ENCODE measurements around the gene TELO2.

The TELO2 gene

DNA sequence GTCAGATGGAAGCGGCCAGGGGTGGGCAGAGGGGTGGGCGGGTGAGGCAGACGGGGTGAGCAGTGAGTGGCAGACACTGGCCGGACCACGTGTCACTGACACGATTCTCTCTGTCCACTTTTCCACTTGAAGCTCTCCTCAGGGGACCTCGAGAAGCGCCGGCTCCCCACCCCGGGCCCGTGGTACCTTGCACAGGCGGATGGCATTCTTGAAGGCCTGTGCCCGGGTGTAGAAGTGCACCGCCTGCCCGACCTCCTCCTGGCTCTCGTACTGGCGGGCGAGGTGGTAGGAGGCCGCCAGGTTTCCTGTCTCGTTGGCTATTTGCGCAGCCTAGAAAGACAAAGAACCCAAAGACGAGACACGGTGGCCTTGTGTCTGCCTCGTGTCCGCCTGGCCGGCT is 31.2 kb downstream of the TELO2 start:
- ATAC-seq, result no peak

DNA sequence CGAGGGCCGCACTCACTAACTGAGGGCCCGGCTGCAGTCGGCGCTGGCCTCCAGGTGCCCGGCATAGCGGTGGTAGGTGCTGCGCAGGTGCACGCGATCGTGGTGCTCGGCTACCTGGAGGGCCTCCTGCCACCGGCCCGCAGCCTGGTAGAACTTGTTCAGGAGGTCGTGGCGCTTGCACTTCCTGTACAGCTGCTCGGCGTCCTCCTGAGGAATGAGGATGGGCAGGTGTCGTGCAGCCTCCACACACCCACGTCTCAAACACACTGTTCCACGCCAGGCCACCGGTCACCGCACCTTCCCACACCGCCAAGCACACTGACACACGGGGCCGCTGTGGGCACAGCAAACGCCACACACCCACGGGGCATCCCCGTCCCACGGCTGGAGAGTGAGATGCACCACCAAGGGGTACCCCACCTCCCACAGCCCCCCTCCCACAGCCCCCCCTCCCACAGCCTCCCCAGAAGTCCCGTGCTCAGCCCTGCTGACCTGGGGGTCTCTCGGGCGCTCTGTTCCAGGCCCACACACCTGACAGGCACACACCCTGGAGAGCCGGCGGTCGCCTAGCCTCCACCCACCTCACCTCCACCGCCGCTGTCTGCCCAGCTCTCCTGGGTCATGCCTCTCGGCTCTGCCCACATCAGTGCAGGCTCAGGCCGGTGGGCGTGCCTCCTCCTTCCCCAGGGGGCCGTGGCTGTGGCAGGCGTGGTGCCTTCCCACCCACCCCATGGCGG is 32.9 kb downstream of the TELO2 start:
- no peak for ATAC-seq
- TF ChIP-seq ESRRG (CRISPR knock-in tag; IDR thresholded peaks at IDR 0.05) (no peak), ZNF8 (CRISPR knock-in tag; IDR thresholded peaks at IDR 0.05) (no peak), CSDC2 (CRISPR knock-in tag; IDR thresholded peaks at IDR 0.05) (no peak), ZFP3 (CRISPR knock-in tag; IDR thresholded peaks at IDR 0.05) (no peak), RARB (CRISPR knock-in tag; IDR thresholded peaks at IDR 0.05) (no peak), PPARA (CRISPR knock-in tag; IDR thresholded peaks at IDR 0.05; ENCODE audit: borderline replicate concordance) (no peak), ZFP30 (CRISPR knock-in tag; IDR thresholded peaks at IDR 0.05) (no peak), TOX (CRISPR knock-in tag; IDR thresholded peaks at IDR 0.05; ENCODE audit: borderline replicate concordance) (no peak), ZNF565 (CRISPR knock-in tag; conservative IDR thresholded peaks at IDR 0.05; ENCODE audit: low read depth) (no peak), SNAI2 (CRISPR knock-in tag; IDR thresholded peaks at IDR 0.05) (no peak), ARNTL (CRISPR knock-in tag; IDR thresholded peaks at IDR 0.05; ENCODE audit: borderline replicate concordance, low read depth) (no peak), ISL1 (CRISPR knock-in tag; IDR thresholded peaks at IDR 0.05) (no peak), ZC3H10 (CRISPR knock-in tag; IDR thresholded peaks at IDR 0.05) (no peak), TCF4 (CRISPR knock-in tag; IDR thresholded peaks at IDR 0.05; ENCODE audit: borderline replicate concordance) (no peak), GLIS3 (CRISPR knock-in tag; IDR thresholded peaks at IDR 0.05) (no peak), BACH2 (CRISPR knock-in tag; IDR thresholded peaks at IDR 0.05; ENCODE audit: borderline replicate concordance) (no peak)
- TF ChIP-seq, protein P1, sequence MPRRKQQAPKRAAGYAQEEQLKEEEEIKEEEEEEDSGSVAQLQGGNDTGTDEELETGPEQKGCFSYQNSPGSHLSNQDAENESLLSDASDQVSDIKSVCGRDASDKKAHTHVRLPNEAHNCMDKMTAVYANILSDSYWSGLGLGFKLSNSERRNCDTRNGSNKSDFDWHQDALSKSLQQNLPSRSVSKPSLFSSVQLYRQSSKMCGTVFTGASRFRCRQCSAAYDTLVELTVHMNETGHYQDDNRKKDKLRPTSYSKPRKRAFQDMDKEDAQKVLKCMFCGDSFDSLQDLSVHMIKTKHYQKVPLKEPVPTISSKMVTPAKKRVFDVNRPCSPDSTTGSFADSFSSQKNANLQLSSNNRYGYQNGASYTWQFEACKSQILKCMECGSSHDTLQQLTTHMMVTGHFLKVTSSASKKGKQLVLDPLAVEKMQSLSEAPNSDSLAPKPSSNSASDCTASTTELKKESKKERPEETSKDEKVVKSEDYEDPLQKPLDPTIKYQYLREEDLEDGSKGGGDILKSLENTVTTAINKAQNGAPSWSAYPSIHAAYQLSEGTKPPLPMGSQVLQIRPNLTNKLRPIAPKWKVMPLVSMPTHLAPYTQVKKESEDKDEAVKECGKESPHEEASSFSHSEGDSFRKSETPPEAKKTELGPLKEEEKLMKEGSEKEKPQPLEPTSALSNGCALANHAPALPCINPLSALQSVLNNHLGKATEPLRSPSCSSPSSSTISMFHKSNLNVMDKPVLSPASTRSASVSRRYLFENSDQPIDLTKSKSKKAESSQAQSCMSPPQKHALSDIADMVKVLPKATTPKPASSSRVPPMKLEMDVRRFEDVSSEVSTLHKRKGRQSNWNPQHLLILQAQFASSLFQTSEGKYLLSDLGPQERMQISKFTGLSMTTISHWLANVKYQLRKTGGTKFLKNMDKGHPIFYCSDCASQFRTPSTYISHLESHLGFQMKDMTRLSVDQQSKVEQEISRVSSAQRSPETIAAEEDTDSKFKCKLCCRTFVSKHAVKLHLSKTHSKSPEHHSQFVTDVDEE (CRISPR knock-in tag; IDR thresholded peaks at IDR 0.05), result no peak
- TF ChIP-seq, protein P2, sequence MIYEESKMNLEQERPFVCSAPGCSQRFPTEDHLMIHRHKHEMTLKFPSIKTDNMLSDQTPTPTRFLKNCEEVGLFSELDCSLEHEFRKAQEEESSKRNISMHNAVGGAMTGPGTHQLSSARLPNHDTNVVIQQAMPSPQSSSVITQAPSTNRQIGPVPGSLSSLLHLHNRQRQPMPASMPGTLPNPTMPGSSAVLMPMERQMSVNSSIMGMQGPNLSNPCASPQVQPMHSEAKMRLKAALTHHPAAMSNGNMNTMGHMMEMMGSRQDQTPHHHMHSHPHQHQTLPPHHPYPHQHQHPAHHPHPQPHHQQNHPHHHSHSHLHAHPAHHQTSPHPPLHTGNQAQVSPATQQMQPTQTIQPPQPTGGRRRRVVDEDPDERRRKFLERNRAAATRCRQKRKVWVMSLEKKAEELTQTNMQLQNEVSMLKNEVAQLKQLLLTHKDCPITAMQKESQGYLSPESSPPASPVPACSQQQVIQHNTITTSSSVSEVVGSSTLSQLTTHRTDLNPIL (CRISPR knock-in tag; IDR thresholded peaks at IDR 0.05; ENCODE audit: low read depth), result no peak
- TF ChIP-seq, protein P3, sequence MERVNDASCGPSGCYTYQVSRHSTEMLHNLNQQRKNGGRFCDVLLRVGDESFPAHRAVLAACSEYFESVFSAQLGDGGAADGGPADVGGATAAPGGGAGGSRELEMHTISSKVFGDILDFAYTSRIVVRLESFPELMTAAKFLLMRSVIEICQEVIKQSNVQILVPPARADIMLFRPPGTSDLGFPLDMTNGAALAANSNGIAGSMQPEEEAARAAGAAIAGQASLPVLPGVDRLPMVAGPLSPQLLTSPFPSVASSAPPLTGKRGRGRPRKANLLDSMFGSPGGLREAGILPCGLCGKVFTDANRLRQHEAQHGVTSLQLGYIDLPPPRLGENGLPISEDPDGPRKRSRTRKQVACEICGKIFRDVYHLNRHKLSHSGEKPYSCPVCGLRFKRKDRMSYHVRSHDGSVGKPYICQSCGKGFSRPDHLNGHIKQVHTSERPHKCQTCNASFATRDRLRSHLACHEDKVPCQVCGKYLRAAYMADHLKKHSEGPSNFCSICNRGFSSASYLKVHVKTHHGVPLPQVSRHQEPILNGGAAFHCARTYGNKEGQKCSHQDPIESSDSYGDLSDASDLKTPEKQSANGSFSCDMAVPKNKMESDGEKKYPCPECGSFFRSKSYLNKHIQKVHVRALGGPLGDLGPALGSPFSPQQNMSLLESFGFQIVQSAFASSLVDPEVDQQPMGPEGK (CRISPR knock-in tag; IDR thresholded peaks at IDR 0.05; ENCODE audit: borderline replicate concordance), result no peak
- TF ChIP-seq, protein P4, sequence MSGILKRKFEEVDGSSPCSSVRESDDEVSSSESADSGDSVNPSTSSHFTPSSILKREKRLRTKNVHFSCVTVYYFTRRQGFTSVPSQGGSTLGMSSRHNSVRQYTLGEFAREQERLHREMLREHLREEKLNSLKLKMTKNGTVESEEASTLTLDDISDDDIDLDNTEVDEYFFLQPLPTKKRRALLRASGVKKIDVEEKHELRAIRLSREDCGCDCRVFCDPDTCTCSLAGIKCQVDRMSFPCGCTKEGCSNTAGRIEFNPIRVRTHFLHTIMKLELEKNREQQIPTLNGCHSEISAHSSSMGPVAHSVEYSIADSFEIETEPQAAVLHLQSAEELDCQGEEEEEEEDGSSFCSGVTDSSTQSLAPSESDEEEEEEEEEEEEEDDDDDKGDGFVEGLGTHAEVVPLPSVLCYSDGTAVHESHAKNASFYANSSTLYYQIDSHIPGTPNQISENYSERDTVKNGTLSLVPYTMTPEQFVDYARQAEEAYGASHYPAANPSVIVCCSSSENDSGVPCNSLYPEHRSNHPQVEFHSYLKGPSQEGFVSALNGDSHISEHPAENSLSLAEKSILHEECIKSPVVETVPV (CRISPR knock-in tag; IDR thresholded peaks at IDR 0.05), result no peak

More for the DNA sequence above, 31.2 kb downstream of the TELO2 start:
- TF ChIP-seq ZFP3 (CRISPR knock-in tag; IDR thresholded peaks at IDR 0.05) (no peak), ZNF8 (CRISPR knock-in tag; IDR thresholded peaks at IDR 0.05) (no peak), OSR1 (CRISPR knock-in tag; IDR thresholded peaks at IDR 0.05) (no peak), ZC3H10 (CRISPR knock-in tag; IDR thresholded peaks at IDR 0.05) (no peak), GLIS3 (CRISPR knock-in tag; IDR thresholded peaks at IDR 0.05) (no peak), ARNTL (CRISPR knock-in tag; IDR thresholded peaks at IDR 0.05; ENCODE audit: borderline replicate concordance, low read depth) (no peak), RARB (CRISPR knock-in tag; IDR thresholded peaks at IDR 0.05) (no peak)
- TF ChIP-seq, protein P2 (CRISPR knock-in tag; IDR thresholded peaks at IDR 0.05; ENCODE audit: low read depth), result no peak
- TF ChIP-seq, protein P4 (CRISPR knock-in tag; IDR thresholded peaks at IDR 0.05), result no peak
